Measurements from ENCODE around the gene FGF23.
"Not testable (repeated sequence)": the region's sequence is repeated elsewhere in the genome, so short reads cannot be mapped to it uniquely, and the experiment has no call there.

Gene FGF23

GRCh38 chr12:4379405-4379804, at the start of gene FGF23:
TSS of gene FGF23 (minus strand) at chr12:4379712. CDS start at chr12:4379582, 130 bp downstream.
- DNase-seq (ENCODE audit: low read depth in 2 of 2) = no peak

GRCh38 chr12:4424422-4424821, 44.9 kb upstream of the FGF23 start:
- DNase-seq (ENCODE audit: low read depth in 2 of 2) = no peak

GRCh38 chr12:4423528-4424195, 44.1 kb upstream of the FGF23 start:
- no peak for DNase-seq (ENCODE audit: low read depth in 2 of 2)

- DNase-seq (ENCODE audit: low read depth in 2 of 2) = no peak
Measured at GRCh38 chr12:4422985-4423384, 43.5 kb upstream of the FGF23 start.

- no peak for DNase-seq (ENCODE audit: low read depth in 2 of 2)
Measured at GRCh38 chr12:4421590-4422031, 42.1 kb upstream of the FGF23 start.

GRCh38 chr12:4420138-4420670, 40.7 kb upstream of the FGF23 start:
- DNase-seq (ENCODE audit: low read depth in 2 of 2) = no peak

GRCh38 chr12:4418913-4419312, 39.4 kb upstream of the FGF23 start:
- no peak for DNase-seq (ENCODE audit: low read depth in 2 of 2)

GRCh38 chr12:4417936-4418335, 38.4 kb upstream of the FGF23 start:
- DNase-seq (ENCODE audit: low read depth in 2 of 2) = no peak

GRCh38 chr12:4417455-4417854, 37.9 kb upstream of the FGF23 start:
- no peak for DNase-seq (ENCODE audit: low read depth in 2 of 2)

GRCh38 chr12:4416276-4416675, 36.8 kb upstream of the FGF23 start:
- DNase-seq (ENCODE audit: low read depth in 2 of 2) = no peak

GRCh38 chr12:4412465-4412864, 33.0 kb upstream of the FGF23 start:
- no peak for DNase-seq (ENCODE audit: low read depth in 2 of 2)

GRCh38 chr12:4412056-4412455, 32.5 kb upstream of the FGF23 start:
- no peak for DNase-seq (ENCODE audit: low read depth in 2 of 2)

GRCh38 chr12:4407136-4407535, 27.6 kb upstream of the FGF23 start:
- no peak for DNase-seq (ENCODE audit: low read depth in 2 of 2)

- not testable (repeated sequence) for DNase-seq (ENCODE audit: low read depth in 2 of 2)
Measured at GRCh38 chr12:4404877-4405637, 25.5 kb upstream of the FGF23 start.

- no peak for DNase-seq (ENCODE audit: low read depth in 2 of 2)
Measured at GRCh38 chr12:4402996-4403395, 23.5 kb upstream of the FGF23 start.

GRCh38 chr12:4401117-4401516, 21.6 kb upstream of the FGF23 start:
- no peak for DNase-seq (ENCODE audit: low read depth in 2 of 2)

- no peak for DNase-seq (ENCODE audit: low read depth in 2 of 2)
Measured at GRCh38 chr12:4395818-4396217, 16.3 kb upstream of the FGF23 start.

- no peak for DNase-seq (ENCODE audit: low read depth in 2 of 2)
Measured at GRCh38 chr12:4393211-4393610, 13.7 kb upstream of the FGF23 start.

- no peak for DNase-seq (ENCODE audit: low read depth in 2 of 2)
Measured at GRCh38 chr12:4392223-4392742, 12.8 kb upstream of the FGF23 start.

- no peak for DNase-seq (ENCODE audit: low read depth in 2 of 2)
Measured at GRCh38 chr12:4388662-4389061, 9.2 kb upstream of the FGF23 start.

GRCh38 chr12:4388032-4388431, 8.5 kb upstream of the FGF23 start:
- DNase-seq (ENCODE audit: low read depth in 2 of 2) = no peak

- DNase-seq (ENCODE audit: low read depth in 2 of 2) = no peak
Measured at GRCh38 chr12:4387607-4388006, 8.1 kb upstream of the FGF23 start.

GRCh38 chr12:4386801-4387200, 7.3 kb upstream of the FGF23 start:
- DNase-seq (ENCODE audit: low read depth in 2 of 2) = no peak
